HG02678 (cell line): ENCODE data around the gene SCMH1.
"Not testable (repeated sequence)": the region's sequence is repeated elsewhere in the genome, so short reads cannot be mapped to it uniquely, and the experiment has no call there.

Experiments
- ATAC-seq: cut with Tn5 transposase; IDR thresholded peaks from one replicate; pipeline ENCODE4 v1.9.1; 2021; ENCODE audit warnings: mild to moderate bottlenecking, moderate library complexity; ENCODE audit not compliant: unreplicated experiment

SCMH1 gene

DNA sequence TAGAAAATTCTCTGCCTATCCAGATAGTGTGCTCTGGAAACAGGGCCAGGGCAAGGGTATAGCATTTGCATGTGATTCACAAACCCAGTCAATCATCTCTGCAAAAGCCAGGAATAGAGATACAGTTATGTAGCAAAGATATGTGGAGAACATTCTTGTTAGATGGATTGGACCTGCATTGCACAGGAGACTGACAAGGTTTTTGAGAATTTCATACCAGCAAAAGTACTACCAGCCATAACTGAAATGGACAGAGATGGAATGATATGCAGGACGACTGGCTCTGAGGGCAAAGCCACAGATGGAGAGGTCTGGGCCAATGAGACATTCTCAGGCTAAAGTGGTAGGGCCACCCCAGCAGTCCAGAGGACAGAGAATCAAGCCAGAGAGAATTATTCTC lies 24.7 kb downstream of the SCMH1 start:
- ATAC-seq, result no peak

GRCh38 chr1:41215623-41216022 lies 26.5 kb downstream of the SCMH1 start:
- ATAC-seq, result no peak

DNA sequence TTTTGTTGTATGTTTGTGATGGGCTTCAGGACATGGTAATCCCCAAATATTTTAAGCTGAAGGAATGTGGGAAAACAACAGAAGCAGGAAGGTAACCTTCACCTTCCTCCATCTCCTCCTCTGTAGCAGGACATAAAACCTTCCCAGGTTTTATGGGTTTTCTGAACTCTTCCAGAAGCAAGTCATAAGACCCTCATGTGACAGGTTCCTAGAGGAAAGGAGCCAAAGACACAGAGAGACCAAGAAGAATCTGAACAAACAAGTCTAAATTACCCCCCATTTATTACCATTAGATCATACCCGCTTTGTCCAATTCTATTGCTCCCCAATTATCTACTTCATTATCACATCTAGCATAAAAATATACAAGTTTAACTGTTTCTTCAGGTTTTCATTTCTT lies 28.8 kb downstream of the SCMH1 start:
- no peak for ATAC-seq

GRCh38 chr1:41211608-41212007 lies 30.5 kb downstream of the SCMH1 start:
- ATAC-seq, result not testable (repeated sequence)

DNA sequence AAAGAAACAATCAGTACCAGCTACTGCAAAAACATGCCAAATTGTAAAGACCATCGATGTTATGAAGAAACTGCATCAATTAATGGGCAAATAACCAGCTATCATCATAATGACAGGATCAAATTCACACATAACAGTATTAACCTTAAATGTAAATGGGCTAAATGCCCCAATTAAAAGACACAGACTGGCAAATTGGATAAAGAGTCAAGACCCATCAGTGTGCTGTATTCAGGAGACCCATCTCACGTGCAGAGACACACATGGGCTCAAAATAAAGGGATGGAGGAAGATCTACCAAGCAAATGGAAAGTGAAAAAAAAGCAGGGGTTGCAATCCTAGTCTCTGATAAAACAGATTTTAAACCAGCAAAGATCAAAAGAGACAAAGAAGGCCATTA lies 35.1 kb downstream of the SCMH1 start:
- ATAC-seq, result not testable (repeated sequence)

GRCh38 chr1:41200728-41201127 lies 41.4 kb downstream of the SCMH1 start:
- no peak for ATAC-seq

DNA sequence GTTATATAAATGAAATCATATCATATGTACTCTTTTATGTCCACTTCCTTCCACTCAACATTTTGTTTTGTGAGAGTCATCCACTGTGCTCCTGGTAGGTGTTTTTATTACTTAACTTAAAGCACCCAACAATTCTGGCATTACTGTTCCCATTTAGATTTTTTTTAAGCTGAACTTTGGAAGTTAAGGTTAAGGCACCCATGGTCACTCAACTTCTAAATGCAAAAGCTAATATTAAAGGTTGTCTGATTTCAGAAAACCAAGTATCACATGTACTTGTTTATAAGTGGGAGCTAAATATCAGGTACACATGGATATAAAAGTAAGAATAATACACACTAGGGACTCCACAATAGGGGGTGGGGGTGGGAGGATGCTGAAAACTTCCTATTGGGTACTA lies 42.7 kb downstream of the SCMH1 start:
- ATAC-seq, result no peak

- ATAC-seq, result no peak
These were observed 49.5 kb downstream of the SCMH1 start for GRCh38 chr1:41192456-41193178.

- no peak for ATAC-seq
These were observed 57.7 kb downstream of the SCMH1 start for GRCh38 chr1:41184446-41184845.

GRCh38 chr1:41178230-41178629 lies 63.9 kb downstream of the SCMH1 start:
- not testable (repeated sequence) for ATAC-seq

DNA sequence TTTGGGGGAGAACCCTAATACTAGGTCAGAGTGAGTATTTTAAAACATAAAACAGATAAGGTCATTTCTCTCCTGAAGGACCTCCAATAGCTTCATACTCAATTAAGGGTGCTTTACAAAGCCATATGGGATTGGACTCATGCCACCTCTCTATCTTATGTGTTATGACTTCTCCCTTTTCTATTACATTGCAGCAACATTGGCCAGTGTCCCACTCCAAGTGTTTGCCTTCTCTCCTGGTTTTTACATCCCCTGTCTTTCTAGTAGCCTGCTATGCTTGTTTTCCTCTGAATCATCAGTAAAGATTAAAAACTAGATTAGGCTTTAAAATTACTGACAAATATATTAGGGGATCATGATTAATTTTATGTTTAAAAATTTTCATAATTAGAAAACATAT lies 66.6 kb downstream of the SCMH1 start:
- no peak for ATAC-seq

- ATAC-seq, result no peak
These were observed 67.9 kb downstream of the SCMH1 start for GRCh38 chr1:41174170-41174569.

- ATAC-seq, result no peak
These were observed 68.5 kb downstream of the SCMH1 start for GRCh38 chr1:41173651-41174050.

DNA sequence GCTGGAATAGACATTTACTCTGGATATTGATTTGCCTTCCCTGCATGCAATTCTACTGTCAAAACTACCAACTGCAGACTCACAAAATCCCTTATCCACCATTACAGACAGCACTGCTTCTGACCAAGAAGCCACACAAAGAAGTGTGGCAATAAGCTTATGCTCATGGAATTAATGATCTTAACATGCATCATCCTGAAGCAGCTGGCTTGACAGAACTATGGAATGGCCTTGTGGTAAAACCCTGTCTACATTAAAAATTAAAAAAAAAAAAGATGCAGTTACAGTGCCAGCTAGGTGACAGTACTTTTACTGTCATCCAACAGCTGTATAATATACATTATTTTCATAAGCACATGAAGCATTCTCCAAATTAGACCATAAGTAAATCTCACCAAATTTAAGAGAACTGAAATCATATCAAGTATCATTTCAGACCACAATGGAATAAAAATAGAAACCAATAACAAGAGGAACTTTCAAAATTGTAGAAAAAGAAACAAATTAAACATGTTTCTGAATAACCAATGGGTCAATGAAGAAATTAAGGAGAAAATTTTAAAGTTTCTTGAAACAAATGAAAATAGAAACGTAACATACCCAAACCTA lies 70.7 kb downstream of the SCMH1 start:
- no peak for ATAC-seq

GRCh38 chr1:41169799-41170180 lies 72.3 kb downstream of the SCMH1 start:
- no peak for ATAC-seq

DNA sequence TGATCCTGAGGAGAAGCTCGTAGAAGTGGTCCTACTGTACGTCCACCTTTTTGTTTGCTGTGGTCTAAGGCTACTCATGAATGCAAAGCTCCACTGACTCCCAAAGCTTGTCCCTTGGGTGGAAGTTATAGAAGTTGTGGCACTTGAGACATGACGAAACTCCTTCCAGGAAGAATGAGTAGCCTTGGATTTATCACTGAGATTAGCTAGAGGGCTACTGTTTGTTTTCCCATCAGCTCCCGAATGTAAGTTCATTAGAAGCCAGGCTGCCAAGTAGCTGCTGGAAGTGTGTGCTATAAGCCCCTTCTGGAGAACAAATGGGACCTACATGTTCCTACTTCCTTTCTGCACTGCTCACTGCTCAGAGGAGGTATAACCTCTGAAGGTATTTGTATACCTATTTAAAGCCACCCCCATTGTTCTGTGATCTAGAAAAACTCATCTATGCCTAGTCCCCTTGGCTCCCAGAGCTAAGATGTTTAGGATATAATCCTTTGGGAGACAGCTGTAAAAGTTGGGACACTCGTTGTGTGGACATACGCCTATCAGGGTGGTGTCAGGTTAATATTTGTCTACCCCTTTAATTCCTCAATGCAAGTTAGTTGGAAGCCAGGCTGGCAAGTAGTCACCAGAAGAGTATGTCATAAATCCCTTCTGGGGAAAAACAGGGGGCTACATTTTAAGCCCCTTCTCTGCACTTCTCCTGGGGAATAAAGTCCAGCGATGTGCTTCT lies 72.9 kb downstream of the SCMH1 start:
- no peak for ATAC-seq

GRCh38 chr1:41167667-41168066 lies 74.4 kb downstream of the SCMH1 start:
- ATAC-seq, result no peak

- no peak for ATAC-seq
These were observed 77.4 kb downstream of the SCMH1 start for GRCh38 chr1:41164727-41165126.

DNA sequence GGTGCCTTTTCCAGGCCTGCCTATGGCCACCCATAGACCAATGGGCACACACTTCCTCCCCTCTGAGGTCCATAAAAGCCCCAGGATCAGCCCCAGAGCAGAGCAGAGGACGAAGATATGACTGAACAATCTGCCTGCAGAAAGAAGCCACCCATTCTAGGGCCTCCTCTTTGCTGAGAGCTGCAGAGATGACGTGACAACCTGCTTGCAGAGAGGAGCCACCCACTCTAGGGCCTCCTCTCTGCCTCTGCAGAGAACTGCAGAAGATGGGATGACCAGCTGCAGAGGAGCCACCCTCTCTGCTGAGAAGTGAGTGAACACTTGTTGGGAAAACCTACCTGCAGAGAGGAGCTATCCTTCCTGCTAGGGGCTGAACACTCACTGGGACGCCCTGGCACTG lies 79.7 kb downstream of the SCMH1 start:
- ATAC-seq, result no peak

GRCh38 chr1:41161846-41162245 lies 80.3 kb downstream of the SCMH1 start:
- ATAC-seq, result no peak

- no peak for ATAC-seq
These were observed 81.5 kb downstream of the SCMH1 start for GRCh38 chr1:41160498-41161110.

DNA sequence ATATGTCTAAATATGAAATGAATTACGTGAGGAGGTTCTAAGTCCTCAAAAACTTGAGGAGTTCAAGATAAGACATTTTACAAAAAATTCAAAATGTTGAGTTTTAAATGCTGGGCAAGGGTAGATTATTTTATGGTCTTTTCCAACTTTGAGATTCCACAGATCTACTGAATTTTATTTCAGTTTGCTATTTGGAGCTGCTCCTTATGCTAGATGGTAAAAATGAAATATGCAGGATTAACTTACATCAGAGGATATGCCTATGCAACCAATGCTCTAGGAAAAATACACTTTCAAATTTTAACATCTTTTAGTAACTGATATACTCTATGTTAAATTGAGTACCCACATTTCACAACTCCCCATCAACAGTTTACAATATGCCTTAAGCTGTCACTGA lies 83.1 kb downstream of the SCMH1 start:
- ATAC-seq, result no peak
